ENCODE measurements around the gene PTGES2.

- no peak for TF ChIP-seq POU6F1 (CRISPR knock-in tag; IDR thresholded peaks at IDR 0.05; ENCODE audit: borderline replicate concordance, low read depth)
- TF ChIP-seq CSRNP3 (CRISPR knock-in tag; IDR thresholded peaks at IDR 0.05), result no peak
- TF ChIP-seq, protein P1, sequence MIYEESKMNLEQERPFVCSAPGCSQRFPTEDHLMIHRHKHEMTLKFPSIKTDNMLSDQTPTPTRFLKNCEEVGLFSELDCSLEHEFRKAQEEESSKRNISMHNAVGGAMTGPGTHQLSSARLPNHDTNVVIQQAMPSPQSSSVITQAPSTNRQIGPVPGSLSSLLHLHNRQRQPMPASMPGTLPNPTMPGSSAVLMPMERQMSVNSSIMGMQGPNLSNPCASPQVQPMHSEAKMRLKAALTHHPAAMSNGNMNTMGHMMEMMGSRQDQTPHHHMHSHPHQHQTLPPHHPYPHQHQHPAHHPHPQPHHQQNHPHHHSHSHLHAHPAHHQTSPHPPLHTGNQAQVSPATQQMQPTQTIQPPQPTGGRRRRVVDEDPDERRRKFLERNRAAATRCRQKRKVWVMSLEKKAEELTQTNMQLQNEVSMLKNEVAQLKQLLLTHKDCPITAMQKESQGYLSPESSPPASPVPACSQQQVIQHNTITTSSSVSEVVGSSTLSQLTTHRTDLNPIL (CRISPR knock-in tag; IDR thresholded peaks at IDR 0.05; ENCODE audit: low read depth), result no peak
- no peak for TF ChIP-seq BACH2 (CRISPR knock-in tag; IDR thresholded peaks at IDR 0.05; ENCODE audit: borderline replicate concordance)
Measured at GRCh38 chr9:128072144-128073021, 55.1 kb downstream of the PTGES2 start.

Measured in SK-N-SH treated with all-trans-retinoic acid at 6 μM for 48 hours (cell line).